Sigmoid colon (tissue), 4 donors: ENCODE data around the gene DIP2C.

Source experiments
- CTCF ChIP-seq, 4 experiments: fragments of 450-650 bp in 3 of 4; fragments of 200-600 bp in 1 of 4; IDR thresholded peaks; one replicate each; pipeline ENCODE4 v1.5.1; 2016 to 2019; ENCODE audit warnings: antibody characterized with exemption in 4 of 4, mild to moderate bottlenecking in 3 of 4, moderate library complexity in 2 of 4
- EP300 ChIP-seq, 4 donors: sonication (generic); formaldehyde crosslinking; IDR thresholded peaks; one replicate each; pipeline ENCODE4 v1.6.1; 2017; ENCODE audit warnings: antibody characterized with exemption in 4 of 4
- POLR2A ChIP-seq, 2 donors: fragments of 450-650 bp; IDR thresholded peaks; one replicate each; pipeline ENCODE4 v1.6.1; 2016; ENCODE audit warnings: antibody characterized with exemption in 2 of 2, mild to moderate bottlenecking in 2 of 2, moderate library complexity in 2 of 2
- POLR2AphosphoS5 ChIP-seq, 4 donors: sonication (generic); formaldehyde crosslinking; IDR thresholded peaks; one replicate each; pipeline ENCODE4 v1.6.1; 2017; ENCODE audit warnings: antibody characterized with exemption in 4 of 4

- no peak for TF ChIP-seq CTCF (IDR thresholded peaks at IDR 0.05)
- TF ChIP-seq POLR2AphosphoS5 (IDR thresholded peaks at IDR 0.05) = peak in 1 of 4 donors; percentile 14
- no peak for TF ChIP-seq POLR2A (IDR thresholded peaks at IDR 0.05)
- peak in 1 of 4 donors; percentile 22 for TF ChIP-seq EP300 (IDR thresholded peaks at IDR 0.05)
These were observed 292.8 kb downstream of the DIP2C start for GRCh38 chr10:396535-397220.
